Measurements from ENCODE around the gene SPO11.

GRCh38 chr20:57383447-57384347 lies 54.1 kb downstream of the SPO11 start:
- TF ChIP-seq POLR2AphosphoS5 (IDR thresholded peaks at IDR 0.05; ENCODE audit: borderline replicate concordance, low read depth, low read length) (no peak), EZH2 (IDR thresholded peaks at IDR 0.05) (no peak), FOXP2 (optimal IDR thresholded peaks at IDR 0.05; ENCODE audit: control extremely low read depth, extremely low read length, insufficient read depth) (no peak)
